ENCODE data around the gene KSR1.

- TF ChIP-seq CTCF (IDR thresholded peaks at IDR 0.05) (no peak), ZFX (IDR thresholded peaks at IDR 0.05; ENCODE audit: borderline replicate concordance) (no peak)
Observed at GRCh38 chr17:27415120-27415795, 41.0 kb upstream of the KSR1 start.

Data from 22Rv1 (cell line).